Left hindlimb (tissue), 1 donor: ENCODE results near the gene CAV1.
"Not testable (repeated sequence)": the region's sequence is repeated elsewhere in the genome, so short reads cannot be mapped to it uniquely, and the experiment has no call there.

Source experiments
- DNase-seq: peaks from one replicate; pipeline ENCODE4 v3.0.0-alpha.2; 2018

CAV1 gene

DNA sequence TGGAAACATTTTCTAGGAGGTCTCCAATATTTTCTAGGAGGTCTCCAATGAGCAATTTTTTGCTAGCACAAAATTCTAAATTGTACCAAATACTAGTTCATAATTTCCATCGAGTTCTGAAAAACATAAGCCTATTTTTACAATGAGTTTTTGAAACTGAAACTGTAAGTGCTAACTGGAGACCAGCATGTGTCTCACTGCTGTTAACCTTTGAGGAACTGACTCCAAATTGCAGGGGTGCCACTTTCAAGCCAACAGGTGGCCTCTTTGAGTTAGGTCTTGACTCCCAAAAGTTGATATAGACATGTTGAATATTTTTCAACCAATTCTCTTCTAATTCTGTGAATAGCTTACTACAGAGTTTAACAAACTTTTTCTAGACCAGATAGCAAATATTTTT is 58.8 kb downstream of the CAV1 start:
- DNase-seq: no peak

DNA sequence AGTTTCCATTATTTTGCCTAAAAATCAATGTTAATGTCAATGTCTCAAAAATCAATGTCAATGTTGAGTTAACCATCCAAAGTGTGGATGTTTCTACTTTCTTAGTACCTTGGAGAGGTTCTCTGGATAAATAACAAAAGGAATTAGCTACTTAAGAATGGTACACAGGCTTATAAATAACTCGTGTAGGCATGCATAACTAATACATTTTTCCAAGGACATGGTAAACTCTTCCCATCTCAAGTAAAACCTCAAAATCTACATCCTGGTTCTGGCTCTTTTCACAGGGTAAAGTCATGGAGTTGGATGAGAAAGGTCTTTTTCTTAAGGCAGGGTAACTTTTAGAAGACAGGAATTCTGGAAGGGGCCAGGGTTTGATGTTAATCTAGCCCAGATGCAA is 59.9 kb downstream of the CAV1 start:
- DNase-seq: no peak

DNA sequence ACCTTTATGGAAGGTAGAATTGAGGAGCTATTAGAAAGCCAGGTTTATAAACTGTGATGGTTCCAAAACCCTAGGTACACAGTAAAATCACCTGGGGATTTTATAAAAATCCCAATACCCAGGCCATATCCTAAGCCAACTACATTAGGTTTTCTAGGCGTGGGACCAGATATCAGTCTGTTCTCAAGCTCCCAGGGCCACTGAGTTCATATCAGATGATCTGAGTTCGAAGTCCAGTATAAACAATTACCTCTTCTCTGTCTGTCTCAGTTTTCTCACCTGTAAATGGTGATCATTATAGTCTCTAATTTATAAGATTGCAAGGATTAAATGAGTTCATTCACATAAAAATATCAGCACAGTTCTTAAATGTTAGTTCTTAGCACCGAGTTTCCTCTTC is 60.6 kb downstream of the CAV1 start:
- no peak for DNase-seq

DNA sequence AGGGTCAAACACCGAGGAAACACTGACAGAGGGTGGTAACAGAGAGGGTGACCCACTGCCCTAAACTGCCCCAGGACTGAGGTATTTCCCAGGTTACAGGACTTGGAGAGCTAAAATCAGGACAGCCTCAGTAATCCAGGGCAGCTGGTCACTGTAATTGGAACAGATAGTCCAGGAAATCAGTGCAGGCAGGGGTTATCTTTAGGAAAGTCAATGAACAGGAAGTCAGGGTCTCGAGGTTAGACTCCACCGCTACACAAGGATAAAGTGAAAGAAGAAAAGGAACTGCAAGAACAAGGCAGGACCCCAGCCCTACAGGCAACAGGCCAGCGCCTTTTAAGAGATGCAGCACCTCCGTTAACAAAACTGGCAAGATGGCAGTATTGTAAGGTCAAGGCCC is 61.1 kb downstream of the CAV1 start:
- DNase-seq: no peak

DNA sequence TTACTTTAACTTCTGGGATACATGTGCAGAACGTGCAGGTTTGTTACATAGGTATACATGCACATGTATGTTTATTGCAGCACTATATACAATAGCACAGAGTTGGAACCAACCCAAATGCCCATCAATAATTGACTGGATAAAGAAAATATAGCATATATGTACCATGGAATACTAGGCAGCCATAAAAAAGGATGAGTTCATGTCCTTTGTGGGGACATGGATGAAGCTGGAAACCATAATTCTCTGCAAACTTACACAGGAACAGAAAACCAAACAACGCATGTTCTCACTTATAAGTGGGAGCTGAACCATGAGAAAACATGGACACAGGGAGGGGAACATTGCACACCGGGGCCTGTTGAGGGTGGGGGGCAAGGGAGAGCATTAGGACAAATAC is 62.4 kb downstream of the CAV1 start:
- DNase-seq: not testable (repeated sequence)

DNA sequence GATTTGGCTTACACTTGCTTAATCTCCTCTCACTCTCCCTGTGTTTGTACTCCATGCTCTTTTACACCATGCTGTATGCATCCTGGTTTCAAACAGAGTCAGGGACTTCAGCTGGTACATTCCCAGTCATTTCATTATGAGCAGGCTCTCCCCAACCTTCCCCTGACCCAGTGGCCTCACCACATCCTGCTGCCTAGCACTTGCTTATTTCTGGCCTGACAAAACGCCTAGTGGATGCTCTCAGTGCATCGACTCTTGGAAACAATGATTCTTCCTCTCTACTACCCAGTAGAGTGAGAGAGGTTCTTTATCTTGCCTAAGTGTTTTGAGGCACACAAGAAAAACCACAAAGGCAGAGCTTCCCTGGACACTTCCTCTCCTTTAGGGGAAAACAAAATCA is 63.4 kb downstream of the CAV1 start:
- DNase-seq: no peak

DNA sequence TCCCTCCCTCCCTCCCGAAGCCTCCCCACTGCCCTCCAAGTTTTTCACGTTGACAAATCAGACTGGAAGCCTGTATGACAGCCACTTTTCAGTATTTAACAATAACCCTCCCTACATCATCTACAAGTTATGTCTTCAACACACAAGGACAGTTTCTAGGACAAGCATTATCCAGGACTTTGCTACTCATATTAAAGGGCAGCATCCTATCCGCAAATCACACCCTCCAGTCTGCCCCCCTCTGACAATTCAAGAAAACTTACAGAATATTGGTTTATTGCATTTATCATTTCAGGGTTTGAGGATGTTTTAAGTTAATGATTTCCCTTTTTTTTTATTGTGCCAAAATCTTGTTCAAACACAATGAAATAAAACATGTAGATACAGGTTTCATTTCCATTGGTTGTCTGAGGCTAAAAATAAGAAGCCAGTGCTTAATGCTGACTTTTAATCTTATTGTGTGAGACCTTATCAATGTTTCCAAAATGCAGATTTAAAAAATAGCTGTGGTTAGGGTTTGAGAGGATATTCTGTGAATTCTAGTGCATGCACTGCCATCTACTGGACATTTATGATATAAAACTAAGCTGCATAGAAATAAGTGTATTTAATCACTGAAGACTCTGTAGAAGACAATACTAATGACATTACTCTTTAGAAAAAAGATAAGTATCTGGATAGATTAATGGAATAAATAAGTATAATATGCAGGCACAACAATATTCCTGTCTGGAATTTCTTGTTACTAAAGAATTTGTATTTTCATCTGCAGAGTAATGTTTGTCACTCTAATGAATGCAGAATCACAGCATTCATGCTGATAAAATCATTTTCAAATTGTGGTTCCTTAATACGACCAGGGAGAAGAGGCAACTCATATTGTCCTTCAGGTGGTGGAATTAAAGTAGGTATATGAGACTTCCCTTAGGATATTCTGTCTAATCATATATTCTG is 64.1 kb downstream of the CAV1 start:
- DNase-seq: no peak

DNA sequence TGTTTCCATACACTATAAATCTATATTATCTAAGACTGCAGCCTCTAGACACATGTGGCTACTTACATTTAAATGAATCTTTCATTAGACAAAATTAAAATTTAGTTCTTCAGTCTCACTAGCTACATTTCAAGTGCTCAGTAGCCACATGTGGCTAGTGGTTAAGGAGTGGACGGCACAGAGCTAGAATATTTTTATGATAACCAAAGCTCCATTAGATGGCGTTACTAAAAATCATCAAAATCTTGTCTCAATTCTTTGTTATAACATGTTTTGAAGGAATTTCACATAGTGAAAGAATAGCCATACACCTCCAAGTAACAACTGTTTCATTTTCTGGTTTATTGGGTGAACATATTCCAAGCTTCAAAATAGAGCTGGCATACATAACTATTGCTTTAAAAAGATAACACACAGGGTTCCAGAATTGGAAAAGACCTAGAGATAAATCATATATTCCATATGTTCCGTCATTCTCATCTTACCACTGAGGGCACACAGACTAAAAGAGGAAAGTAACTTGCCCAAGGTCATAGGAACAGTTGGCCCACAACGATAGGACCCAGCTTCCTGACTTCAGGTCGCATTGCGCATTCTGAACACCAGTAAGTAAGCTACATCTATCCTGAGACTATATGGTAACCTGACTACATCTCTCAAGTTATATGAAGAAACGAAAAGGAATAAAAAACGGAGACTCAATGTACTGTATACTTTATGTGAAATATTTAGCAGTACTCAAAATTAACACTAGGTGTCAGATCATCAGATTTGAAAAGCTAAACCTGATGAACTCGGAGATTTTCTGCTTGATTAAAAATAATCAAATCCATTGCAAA is 66.6 kb downstream of the CAV1 start:
- no peak for DNase-seq

DNA sequence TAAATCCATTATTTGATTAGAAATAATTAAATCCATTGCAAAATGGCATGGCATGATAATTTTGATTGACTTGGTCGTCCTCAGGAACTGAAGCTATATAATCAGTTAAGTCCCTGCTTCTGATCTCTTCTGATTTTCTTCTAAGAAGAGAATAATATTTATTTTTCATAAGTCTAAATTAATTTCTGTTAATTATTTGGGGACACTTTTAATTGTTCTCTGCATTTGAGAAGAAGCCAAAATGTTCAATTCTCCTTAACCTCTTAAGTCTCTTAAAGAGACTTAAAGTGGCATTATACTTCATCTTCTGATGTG is 67.2 kb downstream of the CAV1 start:
- DNase-seq: no peak

DNA sequence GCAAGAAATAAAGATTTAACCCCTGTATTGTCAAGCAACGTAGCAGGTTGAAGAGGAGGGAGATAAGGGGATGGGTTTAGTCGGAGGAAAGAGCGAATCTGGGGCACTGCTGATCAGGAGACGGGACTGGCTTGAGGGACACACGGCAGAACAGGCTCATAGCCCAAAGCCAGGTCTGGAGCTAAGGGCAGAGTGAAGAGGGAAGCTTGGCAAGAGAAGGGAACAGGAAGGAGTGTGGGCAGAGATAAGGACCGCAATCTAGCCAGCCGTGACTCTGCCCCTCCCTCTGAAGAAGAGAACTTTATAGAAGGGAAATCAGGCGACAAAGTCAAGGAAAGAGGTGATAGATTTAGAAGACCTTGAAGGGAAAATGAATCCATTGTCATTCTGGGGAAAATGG is 67.6 kb downstream of the CAV1 start:
- no peak for DNase-seq

DNA sequence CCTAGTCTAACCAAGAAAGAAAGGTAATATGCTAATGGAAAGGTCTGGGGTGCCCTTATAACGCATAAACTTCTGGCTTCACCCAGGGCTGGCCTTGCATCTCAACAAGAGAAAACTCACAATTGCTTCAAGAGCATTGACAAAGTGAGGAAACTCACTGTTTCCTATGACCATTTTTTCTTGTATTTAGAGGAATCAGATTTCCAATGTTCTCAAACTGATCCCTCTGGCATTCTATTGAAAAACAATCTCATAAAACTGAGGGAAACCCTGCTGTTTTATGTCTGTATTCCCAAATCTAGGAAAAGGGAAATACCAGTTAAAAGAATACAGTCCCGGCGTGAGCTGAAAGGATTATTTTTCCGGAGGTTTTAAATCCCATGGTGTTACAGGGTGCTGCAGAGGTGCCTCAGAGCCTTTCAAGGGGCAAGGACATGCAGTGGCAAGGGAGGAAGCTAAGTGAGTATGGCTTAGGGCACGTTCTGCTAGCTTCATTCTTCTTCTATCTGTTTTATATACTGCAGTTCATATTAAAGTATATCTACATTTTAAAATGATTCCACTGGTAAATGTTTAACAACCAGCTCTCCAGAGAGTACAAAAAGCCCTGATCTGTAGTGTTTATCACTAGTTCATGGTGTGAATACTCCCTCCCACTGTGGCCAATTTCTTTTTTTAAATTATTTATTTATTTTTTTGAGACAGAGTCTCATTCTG is 68.7 kb downstream of the CAV1 start:
- no peak for DNase-seq

DNA sequence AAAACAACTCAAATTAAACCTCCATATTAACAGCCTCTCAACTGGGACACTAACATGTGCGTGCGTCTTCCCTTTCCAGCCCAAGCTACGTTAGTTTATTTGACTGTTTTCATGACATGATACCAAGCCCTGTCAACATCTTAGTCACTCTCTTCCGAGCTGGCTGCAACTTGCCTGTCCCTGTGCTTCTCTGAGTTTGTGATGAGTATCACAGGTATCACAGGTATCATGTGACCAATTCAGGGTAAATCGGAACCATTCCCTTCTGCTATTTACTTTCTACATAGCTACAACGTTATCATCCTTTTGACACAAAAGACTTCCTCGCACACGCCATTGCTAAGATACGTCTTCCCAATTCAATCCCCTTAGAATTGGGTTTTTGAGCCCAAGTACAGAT is 70.2 kb downstream of the CAV1 start:
- DNase-seq: no peak

DNA sequence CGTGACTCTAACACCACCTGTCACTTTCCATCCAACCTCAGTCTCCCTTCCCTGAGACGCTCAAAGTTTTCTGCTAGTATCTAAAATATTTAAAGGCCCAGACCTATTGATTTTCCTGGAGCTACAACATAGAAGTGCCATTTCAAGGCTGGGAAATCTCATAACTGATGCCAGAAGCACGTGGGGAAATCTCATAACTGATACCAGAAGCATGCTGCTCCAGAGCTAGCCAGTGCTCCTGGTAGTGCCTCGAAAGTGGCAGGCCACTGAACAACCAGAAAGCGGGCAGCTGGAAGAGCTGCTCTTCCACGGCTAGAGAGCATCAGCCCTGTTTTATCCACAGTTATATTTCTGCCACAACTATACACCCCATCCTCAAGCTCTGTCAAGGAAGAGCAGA is 72.5 kb downstream of the CAV1 start:
- no peak for DNase-seq

DNA sequence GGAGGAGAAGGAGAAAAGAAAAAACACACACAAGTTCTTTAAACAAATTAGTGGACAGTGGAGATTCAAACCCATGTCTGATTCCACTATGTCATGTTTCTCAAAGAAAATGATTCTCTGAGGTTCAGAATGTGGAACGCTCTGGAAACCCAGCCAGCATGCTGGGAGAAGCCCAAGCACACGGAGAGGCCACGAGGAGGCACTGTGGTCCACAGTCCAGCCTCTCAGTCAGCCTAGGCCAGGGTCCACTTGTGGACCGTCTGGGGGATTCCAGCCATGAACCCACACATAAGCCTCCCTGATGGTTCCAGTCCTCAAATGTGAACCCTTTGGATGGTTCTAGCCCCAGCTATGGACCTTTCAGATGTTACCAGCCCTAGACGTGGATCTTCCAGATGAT is 73.4 kb downstream of the CAV1 start:
- DNase-seq: no peak

DNA sequence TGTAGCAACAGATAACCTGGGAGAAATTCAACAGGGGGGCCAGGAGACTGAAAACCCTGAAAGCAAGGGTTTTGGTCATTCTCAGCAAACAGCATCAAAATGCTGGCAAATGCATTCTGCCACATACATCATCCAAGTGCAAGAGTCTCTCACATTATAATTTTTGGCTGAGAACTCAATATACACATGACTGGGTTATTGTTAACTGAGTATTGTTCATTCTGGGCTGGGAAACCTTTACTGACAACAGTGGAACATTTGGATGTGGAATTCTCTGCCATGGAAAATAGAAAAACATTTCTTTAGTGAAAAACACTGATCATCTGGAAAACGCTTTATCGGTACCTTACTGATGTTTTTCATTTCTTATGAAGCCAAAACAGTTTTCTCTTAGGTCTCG is 74.0 kb downstream of the CAV1 start:
- DNase-seq: no peak

DNA sequence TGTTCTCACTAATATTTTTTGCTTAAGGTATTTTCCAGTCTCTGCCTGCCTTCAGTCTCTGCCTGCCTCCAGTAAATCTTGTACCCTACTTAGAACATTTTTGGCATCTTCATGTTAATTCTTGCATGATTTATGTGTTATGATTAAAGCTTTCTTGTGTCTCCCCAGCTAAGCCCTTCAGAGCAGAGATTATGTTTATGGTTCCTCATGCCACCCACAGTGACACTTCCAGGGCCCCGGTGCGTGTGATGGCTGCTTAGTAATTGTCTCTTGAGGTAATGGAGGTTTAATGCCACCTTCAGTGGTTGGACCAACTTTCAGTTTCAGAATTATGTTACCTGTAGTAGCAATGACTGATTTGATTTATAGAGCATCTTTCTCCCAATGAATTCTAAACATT is 76.6 kb downstream of the CAV1 start:
- no peak for DNase-seq

DNA sequence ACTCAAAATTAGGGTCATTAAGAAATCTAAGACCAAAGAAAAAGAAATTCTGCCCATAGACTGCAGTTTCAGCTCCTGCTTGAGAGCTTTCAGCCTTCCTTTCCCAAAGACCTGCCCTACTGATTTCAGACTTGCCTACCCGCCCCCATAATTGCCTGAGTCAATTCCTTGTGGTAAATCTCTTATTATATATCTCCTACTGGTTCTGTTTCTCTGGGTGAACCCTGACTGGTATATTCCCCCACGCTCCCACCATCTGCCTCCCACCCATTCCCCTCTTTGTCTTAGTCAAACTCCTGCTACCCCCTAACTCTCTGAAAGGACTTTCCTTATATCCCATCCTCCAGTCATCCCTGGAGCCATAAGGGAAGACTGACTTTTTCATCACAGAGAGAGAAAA is 82.5 kb downstream of the CAV1 start:
- no peak for DNase-seq

DNA sequence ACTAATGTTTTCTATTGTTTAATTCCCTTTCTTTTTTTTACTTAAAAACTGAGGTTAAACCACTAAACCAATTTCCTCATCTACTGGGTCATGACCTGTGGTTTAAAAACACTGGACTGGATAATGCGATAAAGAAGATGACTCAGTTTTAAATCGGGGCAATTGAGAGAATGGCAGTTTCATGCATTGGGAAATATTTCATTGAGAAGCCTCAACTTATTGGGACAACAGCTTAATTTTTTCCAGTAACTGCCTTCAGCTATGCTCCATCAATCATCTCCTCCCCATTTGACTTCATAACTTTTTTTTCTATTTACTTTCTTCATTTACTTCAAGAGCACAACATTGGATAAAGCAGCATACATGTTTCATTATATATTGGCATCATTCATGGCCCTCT is 85.4 kb downstream of the CAV1 start:
- DNase-seq: no peak

DNA sequence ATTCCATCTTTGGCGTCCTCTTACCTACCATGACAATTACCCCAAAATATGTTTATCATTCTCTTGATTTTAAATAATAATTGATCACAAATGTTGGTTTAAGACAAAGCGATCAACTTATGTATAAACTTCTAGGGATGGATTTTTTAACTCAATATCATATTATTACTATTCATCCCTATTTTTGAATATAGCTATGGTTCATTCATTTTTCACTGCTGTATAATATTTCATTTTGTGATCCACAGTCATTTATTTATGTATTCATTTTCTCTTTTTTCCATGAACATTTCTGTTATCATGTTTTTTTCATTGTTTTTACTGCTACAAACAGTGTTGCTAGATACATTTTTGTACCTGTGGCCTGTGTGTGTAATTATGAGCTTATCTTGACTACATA is 85.9 kb downstream of the CAV1 start:
- DNase-seq: no peak
